ENCODE measurements around the gene SMIM22.

DNA sequence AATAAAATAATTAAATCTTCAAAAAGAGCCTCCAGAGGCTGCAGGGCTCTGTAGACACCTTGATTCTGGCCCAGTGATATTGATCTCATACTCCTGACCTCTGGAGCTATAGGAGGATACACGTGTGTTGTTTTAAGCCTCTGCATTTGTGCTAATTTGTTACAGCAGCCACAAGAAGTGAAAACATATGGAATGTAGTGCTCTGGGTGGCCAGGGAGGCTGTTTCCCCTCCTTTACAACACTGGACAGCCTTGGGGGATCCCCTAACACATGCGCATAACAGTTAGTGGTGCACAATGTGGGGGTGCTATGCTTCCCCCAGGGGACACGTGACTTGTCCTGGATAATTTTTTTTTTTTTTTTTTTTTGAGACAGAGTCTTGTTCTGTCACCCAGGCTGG lies 23.5 kb upstream of the SMIM22 start:
- TF ChIP-seq, protein P1, sequence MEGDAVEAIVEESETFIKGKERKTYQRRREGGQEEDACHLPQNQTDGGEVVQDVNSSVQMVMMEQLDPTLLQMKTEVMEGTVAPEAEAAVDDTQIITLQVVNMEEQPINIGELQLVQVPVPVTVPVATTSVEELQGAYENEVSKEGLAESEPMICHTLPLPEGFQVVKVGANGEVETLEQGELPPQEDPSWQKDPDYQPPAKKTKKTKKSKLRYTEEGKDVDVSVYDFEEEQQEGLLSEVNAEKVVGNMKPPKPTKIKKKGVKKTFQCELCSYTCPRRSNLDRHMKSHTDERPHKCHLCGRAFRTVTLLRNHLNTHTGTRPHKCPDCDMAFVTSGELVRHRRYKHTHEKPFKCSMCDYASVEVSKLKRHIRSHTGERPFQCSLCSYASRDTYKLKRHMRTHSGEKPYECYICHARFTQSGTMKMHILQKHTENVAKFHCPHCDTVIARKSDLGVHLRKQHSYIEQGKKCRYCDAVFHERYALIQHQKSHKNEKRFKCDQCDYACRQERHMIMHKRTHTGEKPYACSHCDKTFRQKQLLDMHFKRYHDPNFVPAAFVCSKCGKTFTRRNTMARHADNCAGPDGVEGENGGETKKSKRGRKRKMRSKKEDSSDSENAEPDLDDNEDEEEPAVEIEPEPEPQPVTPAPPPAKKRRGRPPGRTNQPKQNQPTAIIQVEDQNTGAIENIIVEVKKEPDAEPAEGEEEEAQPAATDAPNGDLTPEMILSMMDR (IDR thresholded peaks at IDR 0.05) = no peak
- TF ChIP-seq POLR2A (IDR thresholded peaks at IDR 0.05) = no peak
